PFSK-1 (cell line): ENCODE data around the gene PGLYRP2.

Experiments used
- FOXP2 ChIP-seq: optimal IDR thresholded peaks from 2 replicates; pipeline ENCODE3; 2011; ENCODE audit warnings: borderline replicate concordance, control low read depth, inconsistent platforms; ENCODE audit not compliant: insufficient read depth; ENCODE audit errors: extremely low read length, extremely low read depth
- POLR2AphosphoS5 ChIP-seq: IDR thresholded peaks from 2 replicates; pipeline ENCODE4 v1.6.1; 2012; ENCODE audit warnings: low read depth, mild to moderate bottlenecking, control low read depth, low read length, moderate library complexity
- SIN3A ChIP-seq: IDR thresholded peaks from 2 replicates; pipeline ENCODE4 v1.6.1; 2012; ENCODE audit warnings: mild to moderate bottlenecking, low read length, moderate library complexity, borderline replicate concordance; ENCODE audit not compliant: insufficient read depth
- TAF1 ChIP-seq: IDR thresholded peaks from 2 replicates; pipeline ENCODE4 v1.6.1; 2012; ENCODE audit warnings: low read length, control low read depth, borderline replicate concordance; ENCODE audit not compliant: insufficient read depth
- TF ChIP-seq, protein P1 (sequence below), 2 experiments: IDR thresholded peaks; 2 replicates each; pipeline versions ENCODE4 v1.6.1 to v1.8.0; 2011 to 2012; ENCODE audit warnings: low read depth in 2 of 2, low read length in 2 of 2, control low read depth in 1 of 2, inconsistent platforms in 1 of 2, mild to moderate bottlenecking in 1 of 2, moderate library complexity in 1 of 2; ENCODE audit not compliant: insufficient read depth in 1 of 2

PGLYRP2 gene

DNA sequence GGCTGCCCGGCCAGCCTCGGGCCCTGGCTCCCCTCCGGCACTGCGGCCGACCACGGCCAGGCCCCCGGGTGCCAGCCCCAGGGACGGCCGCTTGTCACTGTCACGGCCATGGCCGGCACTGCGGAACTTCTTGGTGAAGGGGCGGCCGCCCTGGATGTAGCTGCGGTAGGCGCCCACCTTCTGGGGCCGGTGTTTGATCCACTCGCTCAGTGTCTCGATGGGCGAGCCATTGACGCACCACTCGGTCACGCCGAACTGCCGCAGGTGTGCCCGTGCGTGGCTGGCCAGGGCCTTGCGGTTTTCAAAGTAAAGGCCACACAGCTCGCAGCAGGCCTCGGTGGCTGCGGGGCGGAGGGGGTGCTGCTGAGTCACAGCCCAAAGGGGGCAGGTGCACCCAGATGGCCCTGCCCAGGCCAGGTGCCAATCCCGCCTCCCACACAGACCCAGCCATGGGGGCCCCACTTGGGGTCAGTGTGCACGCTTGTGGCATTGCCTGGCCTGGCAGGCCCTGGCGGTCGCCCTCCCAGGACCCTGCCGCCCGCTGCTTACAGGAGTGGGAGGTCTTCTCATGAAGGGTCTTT lies 54.5 kb downstream of the PGLYRP2 start:
- TF ChIP-seq FOXP2 (no peak), POLR2AphosphoS5 (no peak), SIN3A (no peak), TAF1 (no peak)
- TF ChIP-seq, protein P1, sequence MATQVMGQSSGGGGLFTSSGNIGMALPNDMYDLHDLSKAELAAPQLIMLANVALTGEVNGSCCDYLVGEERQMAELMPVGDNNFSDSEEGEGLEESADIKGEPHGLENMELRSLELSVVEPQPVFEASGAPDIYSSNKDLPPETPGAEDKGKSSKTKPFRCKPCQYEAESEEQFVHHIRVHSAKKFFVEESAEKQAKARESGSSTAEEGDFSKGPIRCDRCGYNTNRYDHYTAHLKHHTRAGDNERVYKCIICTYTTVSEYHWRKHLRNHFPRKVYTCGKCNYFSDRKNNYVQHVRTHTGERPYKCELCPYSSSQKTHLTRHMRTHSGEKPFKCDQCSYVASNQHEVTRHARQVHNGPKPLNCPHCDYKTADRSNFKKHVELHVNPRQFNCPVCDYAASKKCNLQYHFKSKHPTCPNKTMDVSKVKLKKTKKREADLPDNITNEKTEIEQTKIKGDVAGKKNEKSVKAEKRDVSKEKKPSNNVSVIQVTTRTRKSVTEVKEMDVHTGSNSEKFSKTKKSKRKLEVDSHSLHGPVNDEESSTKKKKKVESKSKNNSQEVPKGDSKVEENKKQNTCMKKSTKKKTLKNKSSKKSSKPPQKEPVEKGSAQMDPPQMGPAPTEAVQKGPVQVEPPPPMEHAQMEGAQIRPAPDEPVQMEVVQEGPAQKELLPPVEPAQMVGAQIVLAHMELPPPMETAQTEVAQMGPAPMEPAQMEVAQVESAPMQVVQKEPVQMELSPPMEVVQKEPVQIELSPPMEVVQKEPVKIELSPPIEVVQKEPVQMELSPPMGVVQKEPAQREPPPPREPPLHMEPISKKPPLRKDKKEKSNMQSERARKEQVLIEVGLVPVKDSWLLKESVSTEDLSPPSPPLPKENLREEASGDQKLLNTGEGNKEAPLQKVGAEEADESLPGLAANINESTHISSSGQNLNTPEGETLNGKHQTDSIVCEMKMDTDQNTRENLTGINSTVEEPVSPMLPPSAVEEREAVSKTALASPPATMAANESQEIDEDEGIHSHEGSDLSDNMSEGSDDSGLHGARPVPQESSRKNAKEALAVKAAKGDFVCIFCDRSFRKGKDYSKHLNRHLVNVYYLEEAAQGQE (IDR thresholded peaks at IDR 0.05; ENCODE audit: insufficient read depth in 1 of 2, low read depth in 2 of 2, low read length in 2 of 2): no peak

DNA sequence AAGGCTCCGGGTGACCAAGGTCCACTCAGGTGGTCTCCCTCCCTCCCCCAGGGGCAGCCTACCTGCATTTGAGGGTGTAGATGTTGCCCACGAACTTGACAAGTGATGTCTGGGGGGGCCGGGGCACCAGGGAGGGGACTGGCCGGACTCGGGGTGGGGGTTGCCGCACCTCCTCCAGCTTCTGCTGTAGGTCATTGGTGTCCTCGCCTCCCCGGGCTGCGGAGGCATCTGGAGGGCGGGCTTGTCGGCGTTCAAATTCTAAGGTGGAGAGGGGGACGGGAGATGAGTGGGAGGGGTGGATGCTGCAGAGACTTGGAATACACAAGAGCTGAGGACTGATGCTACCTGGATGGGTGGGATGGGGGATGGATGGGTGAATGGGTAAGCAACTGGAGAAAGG lies 55.2 kb downstream of the PGLYRP2 start:
- TF ChIP-seq FOXP2: no peak
- no peak for TF ChIP-seq POLR2AphosphoS5
- TF ChIP-seq, protein P1 (IDR thresholded peaks at IDR 0.05; ENCODE audit: insufficient read depth in 1 of 2, low read depth in 2 of 2, low read length in 2 of 2): no peak
- no peak for TF ChIP-seq SIN3A
- no peak for TF ChIP-seq TAF1

DNA sequence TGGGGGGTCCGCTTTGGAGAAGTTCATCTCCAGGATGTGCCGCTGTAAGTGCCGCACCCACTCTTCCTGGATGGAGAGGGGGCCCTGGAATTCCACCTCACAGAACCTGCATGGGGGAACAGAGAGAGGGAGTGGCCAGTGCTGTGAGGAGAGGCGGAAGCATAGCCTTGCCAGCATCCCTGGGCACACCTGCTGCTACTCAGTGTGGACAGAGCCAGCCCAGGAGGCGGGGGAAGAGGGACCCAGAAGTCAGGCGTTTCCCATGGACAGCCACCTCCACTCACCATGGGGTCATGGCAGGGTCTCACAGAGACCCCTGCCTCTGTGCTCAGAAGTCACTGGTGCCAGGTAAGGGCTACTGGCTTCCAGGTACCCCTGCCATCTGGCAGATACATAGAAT lies 56.2 kb downstream of the PGLYRP2 start:
- TF ChIP-seq SIN3A: no peak
- TF ChIP-seq FOXP2: no peak
- TF ChIP-seq POLR2AphosphoS5: no peak
- TF ChIP-seq, protein P1 (IDR thresholded peaks at IDR 0.05; ENCODE audit: insufficient read depth in 1 of 2, low read depth in 2 of 2, low read length in 2 of 2): no peak

DNA sequence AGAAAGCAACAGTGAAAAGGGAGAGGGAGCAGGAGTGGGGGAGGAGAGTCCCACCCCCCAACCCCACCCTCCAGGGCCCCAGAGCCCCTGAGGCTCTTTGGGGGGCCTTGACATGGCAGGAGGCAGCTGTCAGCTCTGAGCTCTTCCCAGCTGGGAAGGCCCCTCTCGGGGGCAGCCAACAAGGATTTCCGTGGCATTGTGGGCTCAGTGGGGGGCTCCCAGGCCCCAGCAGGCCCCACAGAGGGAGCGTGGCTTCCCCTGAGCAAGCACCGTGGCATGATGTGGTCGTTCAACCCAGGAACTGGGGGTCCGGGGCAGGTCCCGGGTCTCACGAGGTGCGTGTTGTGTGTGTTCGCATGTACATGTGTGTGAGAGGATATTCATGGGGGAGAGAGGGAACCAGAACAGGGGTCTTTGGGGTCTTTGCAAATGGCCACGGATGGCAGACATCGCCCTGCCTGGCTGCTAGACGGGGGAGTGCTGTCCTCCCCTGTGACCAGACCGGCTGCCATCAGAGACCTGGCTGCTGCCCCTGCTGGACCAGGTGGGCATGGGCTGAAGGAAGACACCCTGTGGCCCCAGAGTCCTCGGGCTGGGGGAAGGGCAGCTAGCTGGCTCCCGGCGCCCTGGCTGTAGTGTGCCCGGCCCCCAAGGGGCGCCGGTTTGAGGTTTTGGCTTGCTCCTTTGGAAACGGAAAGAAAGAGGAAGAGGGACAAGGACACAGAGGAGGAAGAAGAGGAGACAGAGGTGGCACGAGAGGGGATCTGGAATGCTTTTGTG lies 56.8 kb downstream of the PGLYRP2 start:
- TF ChIP-seq, protein P1 (IDR thresholded peaks at IDR 0.05; ENCODE audit: insufficient read depth in 1 of 2, low read depth in 2 of 2, low read length in 2 of 2): no peak
- TF ChIP-seq SIN3A (no peak), POLR2AphosphoS5 (no peak), TAF1 (no peak), FOXP2 (no peak)
